GM10248 (cell line): ENCODE data around the gene LGR6.

Source experiments
- CTCF ChIA-PET: fragments of 300-600 bp; sonication (Branson Sonifier 250); formaldehyde crosslinking; extraction: SDS; loops from one replicate; lab custom pipeline; 2021; ENCODE audit warnings: antibody characterized with exemption; lab: Yijun Ruan, JAX
- POLR2A ChIA-PET: fragments of 350-650 bp; sonication (Branson Sonifier 250); formaldehyde crosslinking; extraction: SDS; loops from one replicate; lab custom pipeline; 2020; ENCODE audit warnings: antibody characterized with exemption; lab: Yijun Ruan, JAX
- DNase-seq: peaks from one replicate; pipeline ENCODE4 v3.0.0; 2012; ENCODE audit errors: extremely low spot score
- CTCF ChIP-seq: IDR thresholded peaks from 2 replicates; pipeline ENCODE4 v1.5.1; 2012; ENCODE audit warnings: mild to moderate bottlenecking, low read depth; ENCODE audit errors: extremely low read depth, missing control alignments, control extremely low read depth

LGR6 gene

GRCh38 chr1:202230061-202230938, 36.7 kb downstream of the LGR6 start:
- ChIA-PET POLR2A (no interaction called here), CTCF (interaction anchor here (1.5 kb wide), 1 partner anchor 9 kb away, joined by 4 read pairs; no protein-coding TSS in a partner anchor)
- DNase-seq = no peak
- TF ChIP-seq CTCF = no peak

- TF ChIP-seq CTCF = no peak
- no peak for DNase-seq
- ChIA-PET CTCF (interaction anchor here (1.5 kb wide), 1 partner anchor 9 kb away, joined by 4 read pairs; no protein-coding TSS in a partner anchor), POLR2A (no interaction called here)
Observed at GRCh38 chr1:202230939-202231645, 37.5 kb downstream of the LGR6 start.

- POLR2A ChIA-PET = no interaction called here
Observed at GRCh38 chr1:202233171-202233570, 39.6 kb downstream of the LGR6 start.

GRCh38 chr1:202233804-202234203, 40.2 kb downstream of the LGR6 start:
- ChIA-PET CTCF (interaction anchor here (1.5 kb wide), 1 partner anchor 10 kb away, joined by 4 read pairs; no protein-coding TSS in a partner anchor), POLR2A (no interaction called here)
- no peak for DNase-seq
- no peak for TF ChIP-seq CTCF

More at GRCh38 chr1:202233171-202233570, 39.6 kb downstream of the LGR6 start:
- DNase-seq = no peak
- CTCF ChIA-PET = no interaction called here
- no peak for TF ChIP-seq CTCF

GRCh38 chr1:202234331-202235002, 40.9 kb downstream of the LGR6 start:
- no peak for TF ChIP-seq CTCF
- ChIA-PET CTCF (interaction anchor here (1.2 to 1.5 kb wide), 3 partner anchors 9 to 22 kb away, joined by 3 to 4 read pairs (median 3); no protein-coding TSS in a partner anchor), POLR2A (no interaction called here)
- DNase-seq = no peak
